ENCODE data around the gene DUSP6.

GRCh38 chr12:89320735-89321134, 31.6 kb downstream of the DUSP6 start:
- TF ChIP-seq EZH2phosphoT487 (IDR thresholded peaks at IDR 0.05; ENCODE audit: low read length) (no peak), CTCF (IDR thresholded peaks at IDR 0.05; ENCODE audit: low read length) (no peak), EZH2 (optimal IDR thresholded peaks at IDR 0.05; ENCODE audit: low read depth, low read length) (no peak)
